ENCODE data around the gene PDE4DIP.
"Not testable (repeated sequence)": the region's sequence is repeated elsewhere in the genome, so short reads cannot be mapped to it uniquely, and the experiment has no call there.

PDE4DIP gene

GRCh38 chr1:148869634-148869961, 25.4 kb downstream of the PDE4DIP start:
- DNase-seq: not testable (repeated sequence)

GRCh38 chr1:148874408-148875388, 30.5 kb downstream of the PDE4DIP start:
- not testable (repeated sequence) for DNase-seq

- not testable (repeated sequence) for DNase-seq
Observed at GRCh38 chr1:148879812-148880416, 35.7 kb downstream of the PDE4DIP start.

- not testable (repeated sequence) for DNase-seq
Observed at GRCh38 chr1:148881261-148881660, 37.0 kb downstream of the PDE4DIP start.

GRCh38 chr1:148885219-148885618, 41.0 kb downstream of the PDE4DIP start:
- DNase-seq: not testable (repeated sequence)

- DNase-seq: not testable (repeated sequence)
Observed at GRCh38 chr1:148886293-148886692, 42.1 kb downstream of the PDE4DIP start.

- not testable (repeated sequence) for DNase-seq
Observed at GRCh38 chr1:148888597-148888996, 44.4 kb downstream of the PDE4DIP start.

GRCh38 chr1:148889267-148890074, 45.2 kb downstream of the PDE4DIP start:
- DNase-seq: not testable (repeated sequence)

- DNase-seq: not testable (repeated sequence)
Observed at GRCh38 chr1:148890075-148890568, 45.9 kb downstream of the PDE4DIP start.

GRCh38 chr1:148894360-148895352, 50.4 kb downstream of the PDE4DIP start:
- not testable (repeated sequence) for DNase-seq

- not testable (repeated sequence) for DNase-seq
Observed at GRCh38 chr1:148900026-148900425, 55.8 kb downstream of the PDE4DIP start.

- DNase-seq: not testable (repeated sequence)
Observed at GRCh38 chr1:148900691-148901090, 56.5 kb downstream of the PDE4DIP start.

GRCh38 chr1:148901150-148901952, 57.1 kb downstream of the PDE4DIP start:
- not testable (repeated sequence) for DNase-seq

GRCh38 chr1:148901953-148902341, 57.7 kb downstream of the PDE4DIP start:
- not testable (repeated sequence) for DNase-seq

GRCh38 chr1:148909219-148909826, 65.1 kb downstream of the PDE4DIP start:
- not testable (repeated sequence) for DNase-seq

GRCh38 chr1:148911303-148911928, 67.2 kb downstream of the PDE4DIP start:
- not testable (repeated sequence) for DNase-seq

- not testable (repeated sequence) for DNase-seq
Observed at GRCh38 chr1:148916222-148916621, 72.0 kb downstream of the PDE4DIP start.

GRCh38 chr1:148916695-148917348, 72.6 kb downstream of the PDE4DIP start:
- DNase-seq: not testable (repeated sequence)

All from amygdala (tissue), 56 donors.